IPS-15b (cell line): Measurements from ENCODE around the gene UBE2Q1.

Experiments
- H3K27me3 ChIP-seq: one replicate; pipeline ENCODE4 v1.6.1; 2013; ENCODE audit warnings: low read length; ENCODE audit not compliant: control insufficient read depth, insufficient read depth
- H3K36me3 ChIP-seq: one replicate; pipeline ENCODE4 v1.6.1; 2013; ENCODE audit warnings: low read length; ENCODE audit not compliant: control insufficient read depth, insufficient read depth
- H3K4me1 ChIP-seq: one replicate; pipeline ENCODE4 v1.6.1; 2013; ENCODE audit warnings: mild to moderate bottlenecking, low read length; ENCODE audit not compliant: control insufficient read depth, insufficient read depth
- H3K4me3 ChIP-seq: one replicate; pipeline ENCODE4 v1.5.1; 2013; ENCODE audit warnings: low read depth, low read length
- H3K9ac ChIP-seq: one replicate; pipeline ENCODE4 v1.6.1; 2013; ENCODE audit warnings: low read depth, mild to moderate bottlenecking, low read length
- H3K9me3 ChIP-seq: one replicate; pipeline ENCODE4 v1.6.1; 2013; ENCODE audit warnings: mild to moderate bottlenecking, low read length; ENCODE audit not compliant: control insufficient read depth, insufficient read depth

UBE2Q1 gene

DNA sequence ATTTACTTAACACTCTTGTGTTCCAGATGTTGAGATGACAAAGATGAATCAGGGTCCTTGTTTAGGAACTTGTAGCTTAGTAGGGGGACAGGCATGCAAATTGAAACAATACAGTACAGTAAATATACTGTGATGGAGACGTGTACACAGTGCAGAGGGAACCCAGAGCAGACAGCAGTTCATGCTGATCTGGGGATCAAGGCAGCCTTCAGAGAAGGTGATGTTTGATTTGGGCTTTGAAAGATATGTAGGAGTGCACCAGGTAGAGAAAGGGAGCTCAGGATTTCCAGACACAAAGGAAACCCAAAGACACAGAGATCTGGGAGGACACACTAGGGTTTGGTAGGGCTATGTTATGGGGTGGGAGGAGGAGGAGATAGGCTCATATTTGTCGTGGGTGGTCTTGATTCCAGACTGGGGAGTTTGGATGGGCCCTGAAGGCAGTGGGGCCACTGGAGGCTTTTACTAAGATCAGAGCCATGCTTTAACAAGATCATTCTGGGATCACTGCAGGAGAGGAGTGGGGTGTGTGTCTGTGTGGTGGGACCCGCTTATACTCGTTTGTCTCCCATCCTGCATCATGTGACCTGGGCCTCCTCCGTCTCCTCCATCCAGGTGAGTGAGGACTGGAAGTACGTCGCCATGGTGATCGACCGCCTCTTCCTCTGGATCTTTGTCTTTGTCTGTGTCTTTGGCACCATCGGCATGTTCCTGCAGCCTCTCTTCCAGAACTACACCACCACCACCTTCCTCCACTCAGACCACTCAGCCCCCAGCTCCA is 16.9 kb upstream of the UBE2Q1 start:
- H3K9ac ChIP-seq: no peak overlapping the region

DNA sequence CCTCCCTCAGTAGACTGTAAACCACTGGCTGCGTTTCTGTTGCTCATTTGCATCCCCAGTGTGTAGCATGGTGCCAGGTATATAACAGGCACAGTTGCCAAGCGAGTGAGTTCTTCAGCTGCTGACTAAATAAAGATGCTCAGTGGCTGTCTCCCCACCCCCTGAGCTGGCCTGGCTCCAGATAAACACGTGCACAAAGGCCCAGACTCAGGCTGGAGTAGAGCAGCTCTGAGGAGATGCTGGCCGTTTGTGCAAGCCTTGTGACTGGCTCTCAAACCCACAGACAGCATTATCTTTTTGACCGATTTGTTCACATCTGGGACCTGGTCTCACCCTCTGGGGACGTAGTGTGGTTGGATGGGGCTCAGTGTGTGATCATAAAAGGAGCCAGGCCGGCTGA is 16.3 kb upstream of the UBE2Q1 start:
- Histone ChIP-seq H3K36me3 (peaks cover 23% of the 10 kb centered on the region), H3K4me1 (peaks cover 4% of the 10 kb centered on the region), H3K27me3 (no peaks in the 10 kb centered on the region), H3K9me3 (no peaks in the 10 kb centered on the region), H3K9ac (no peak overlapping the region), H3K4me3 (no peak overlapping the region)

More for the DNA sequence above, 16.9 kb upstream of the UBE2Q1 start:
- peaks cover 4% of the 10 kb centered on the region for H3K4me1 ChIP-seq
- no peaks in the 10 kb centered on the region for H3K9me3 ChIP-seq
- H3K36me3 ChIP-seq: peaks cover 27% of the 10 kb centered on the region
- no peaks in the 10 kb centered on the region for H3K27me3 ChIP-seq
- no peak overlapping the region for H3K4me3 ChIP-seq

GRCh38 chr1:154573168-154573510 is 14.7 kb upstream of the UBE2Q1 start:
- Histone ChIP-seq H3K9ac (no peak overlapping the region), H3K9me3 (no peaks in the 10 kb centered on the region), H3K36me3 (peaks cover 16% of the 10 kb centered on the region), H3K4me3 (no peak overlapping the region), H3K27me3 (peaks cover 7% of the 10 kb centered on the region), H3K4me1 (peaks cover 4% of the 10 kb centered on the region)

- peaks cover 12% of the 10 kb centered on the region for H3K36me3 ChIP-seq
- H3K9me3 ChIP-seq: no peaks in the 10 kb centered on the region
- no peak overlapping the region for H3K4me3 ChIP-seq
- H3K9ac ChIP-seq: no peak overlapping the region
- peaks cover 4% of the 10 kb centered on the region for H3K4me1 ChIP-seq
- peaks cover 7% of the 10 kb centered on the region for H3K27me3 ChIP-seq
These were observed 14.2 kb upstream of the UBE2Q1 start for GRCh38 chr1:154572468-154573167.

GRCh38 chr1:154571964-154572288 is 13.5 kb upstream of the UBE2Q1 start:
- Histone ChIP-seq H3K4me1 (peaks cover 7% of the 10 kb centered on the region), H3K4me3 (no peak overlapping the region), H3K27me3 (peaks cover 7% of the 10 kb centered on the region), H3K9me3 (no peaks in the 10 kb centered on the region), H3K36me3 (peaks cover 12% of the 10 kb centered on the region), H3K9ac (no peak overlapping the region)

GRCh38 chr1:154571244-154571963 is 12.9 kb upstream of the UBE2Q1 start:
- H3K9me3 ChIP-seq: no peaks in the 10 kb centered on the region
- H3K27me3 ChIP-seq: peaks cover 7% of the 10 kb centered on the region
- peaks cover 11% of the 10 kb centered on the region for H3K4me1 ChIP-seq
- peaks cover 12% of the 10 kb centered on the region for H3K36me3 ChIP-seq
- H3K9ac ChIP-seq: no peak overlapping the region
- H3K4me3 ChIP-seq: no peak overlapping the region

- H3K27me3 ChIP-seq: peaks cover 7% of the 10 kb centered on the region
- H3K9me3 ChIP-seq: no peaks in the 10 kb centered on the region
- peaks cover 8% of the 10 kb centered on the region for H3K36me3 ChIP-seq
- H3K4me1 ChIP-seq: peaks cover 11% of the 10 kb centered on the region
- no peak overlapping the region for H3K9ac ChIP-seq
- peak overlapping the region; percentile 60 for H3K4me3 ChIP-seq
These were observed 9.8 kb upstream of the UBE2Q1 start for GRCh38 chr1:154568157-154568815.

DNA sequence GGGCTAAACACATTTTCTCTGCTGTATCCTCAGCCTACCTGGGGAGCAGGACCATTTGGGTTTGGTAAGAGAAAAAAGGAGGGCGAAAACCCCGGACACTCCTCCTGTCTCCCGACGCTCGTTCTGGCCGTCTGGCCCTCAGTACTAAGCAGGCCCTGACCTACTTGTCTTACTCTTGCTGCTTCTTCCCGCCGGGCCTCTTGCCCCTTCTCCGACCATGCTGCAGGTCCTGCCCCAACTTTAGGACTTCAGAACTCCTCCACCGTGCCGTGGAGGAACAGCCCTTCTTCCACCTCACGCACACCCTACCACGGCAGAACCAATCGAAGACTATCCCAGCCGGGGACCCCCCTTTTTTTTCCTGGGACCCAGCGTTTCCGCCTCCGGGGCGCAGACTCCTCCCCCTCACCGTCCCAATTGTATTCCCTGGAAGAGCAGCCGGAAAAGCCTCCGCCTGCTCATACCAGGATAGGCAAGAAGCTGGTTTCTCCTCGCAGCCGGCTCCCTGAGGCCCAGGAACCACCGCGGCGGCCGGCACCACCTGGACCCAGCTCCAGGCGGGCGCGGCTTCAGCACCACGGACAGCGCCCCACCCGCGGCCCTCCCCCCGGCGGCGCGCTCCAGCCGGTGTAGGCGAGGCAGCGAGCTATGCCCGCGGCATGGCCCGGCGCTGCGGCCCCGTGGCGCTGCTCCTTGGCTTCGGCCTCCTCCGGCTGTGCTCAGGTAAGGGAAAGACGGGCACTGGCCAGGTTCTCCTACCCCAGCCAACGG is 9.1 kb upstream of the UBE2Q1 start, which contains the start of gene CHRNB2:
Gene CHRNB2 (plus strand): TSS at position 393 of the 771 bp plus-strand sequence. CDS start 267 bp downstream, at position 660.
- Histone ChIP-seq H3K9me3 (no peaks in the 10 kb centered on the region), H3K4me1 (peaks cover 8% of the 10 kb centered on the region), H3K9ac (peak within 1 kb of the TSS; percentile 41), H3K27me3 (peaks cover 7% of the 10 kb centered on the region), H3K4me3 (peak within 1 kb of the TSS; percentile 79), H3K36me3 (peaks cover 8% of the 10 kb centered on the region)

GRCh38 chr1:154565876-154566275 is 7.4 kb upstream of the UBE2Q1 start:
- no peak overlapping the region for H3K4me3 ChIP-seq
- no peaks in the 10 kb centered on the region for H3K36me3 ChIP-seq
- no peaks in the 10 kb centered on the region for H3K9me3 ChIP-seq
- peaks cover 8% of the 10 kb centered on the region for H3K4me1 ChIP-seq
- H3K9ac ChIP-seq: no peak overlapping the region
- peaks cover 7% of the 10 kb centered on the region for H3K27me3 ChIP-seq

DNA sequence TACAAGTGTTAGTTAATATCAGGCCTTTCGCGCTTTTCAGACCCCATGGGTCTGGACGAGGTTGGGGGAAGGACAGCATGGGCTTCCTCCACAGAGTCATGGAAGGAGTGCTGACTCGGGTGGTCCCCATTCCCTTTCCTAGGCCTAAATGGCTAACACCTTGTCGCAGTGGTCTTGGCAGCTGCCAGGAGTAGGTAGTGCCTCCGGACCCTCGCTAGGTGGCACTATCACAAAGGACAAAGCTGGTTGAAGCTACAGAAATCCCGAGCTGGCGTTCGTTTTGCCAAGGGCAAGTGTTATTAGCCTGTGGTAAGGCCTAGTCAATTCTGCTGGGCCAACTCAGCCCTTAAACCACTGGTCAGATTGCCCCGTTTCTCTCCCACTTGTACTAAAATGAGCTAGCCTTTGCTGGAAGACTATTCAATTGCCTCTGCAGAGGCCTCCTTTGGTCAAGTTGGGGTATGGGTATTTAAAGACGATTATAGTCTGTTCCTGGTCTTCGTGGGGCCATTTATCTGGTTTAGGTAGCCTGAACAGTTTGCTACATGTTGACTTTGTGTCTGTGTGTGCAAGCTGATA is 1.1 kb upstream of the UBE2Q1 start:
- peak overlapping the region; percentile 52 for H3K4me3 ChIP-seq
- H3K9ac ChIP-seq: peak overlapping the region; percentile 29
- peaks cover 9% of the 10 kb centered on the region for H3K36me3 ChIP-seq
- no peaks in the 10 kb centered on the region for H3K9me3 ChIP-seq
- H3K4me1 ChIP-seq: peaks cover 13% of the 10 kb centered on the region
- H3K27me3 ChIP-seq: no peaks in the 10 kb centered on the region
